Activated CD8-positive, alpha-beta T cell treated with anti-CD3 and anti-CD28 coated beads, Interleukin-2, amount 10 ng/mL, durations not matched to agents 7 days and 5 days (primary cell): ENCODE results near the gene HTR4. TPM values are rescaled to one million over a fixed set of nuclear protein-coding genes. Genes with fewer than 3 reads are reported as not detected.

Source experiments
- ATAC-seq: fragments of 150-1000 bp; cut with Tn5 transposase; one replicate; pipeline ENCODE4 v1.10.0; 2021; ENCODE audit warnings: moderate library complexity
- CTCF ChIA-PET: fragments of 350-600 bp; sonication (Branson Sonifier 250); formaldehyde crosslinking; loops from one replicate; lab custom pipeline; 2021; ENCODE audit warnings: antibody characterized with exemption; lab: Charles Lee
- POLR2A ChIA-PET: fragments of 350-600 bp; sonication (Branson Sonifier 250); formaldehyde crosslinking; loops from one replicate; lab custom pipeline; 2021; ENCODE audit warnings: antibody characterized with exemption; lab: Charles Lee
- DNase-seq: peaks from one replicate; pipeline ENCODE4 v3.0.0-alpha.2; 2020
- H3K27ac Mint-ChIP-seq: one replicate; pipeline ENCODE4 v1.8.0; 2021; ENCODE audit warnings: mild to moderate bottlenecking, mixed read lengths
- H3K27me3 Mint-ChIP-seq: one replicate; pipeline ENCODE4 v1.8.0; 2021; ENCODE audit warnings: low read depth, mixed read lengths
- H3K36me3 Mint-ChIP-seq: one replicate; pipeline ENCODE4 v1.8.0; 2021; ENCODE audit warnings: low read depth, mixed read lengths
- H3K4me1 Mint-ChIP-seq: one replicate; pipeline ENCODE4 v1.8.0; 2021; ENCODE audit warnings: low read depth, mixed read lengths
- H3K4me3 Mint-ChIP-seq: one replicate; pipeline ENCODE4 v1.8.0; 2021; ENCODE audit warnings: mild to moderate bottlenecking, mixed read lengths
- H3K9me3 Mint-ChIP-seq: one replicate; pipeline ENCODE4 v1.8.0; 2022; ENCODE audit warnings: mixed read lengths; ENCODE audit not compliant: insufficient read depth
- total RNA-seq, 2 experiments: library from RNA; stranded (reverse); gene quantifications; one replicate each; pipeline ENCODE4 v1.2.3, GENCODE V29; 2021

The HTR4 gene
- total RNA-seq, 2 experiments from 2014 or later = not detected

GRCh38 chr5:148585988-148586387, 68.3 kb downstream of the HTR4 start:
- no peak overlapping the region for H3K4me3 Mint-ChIP-seq
- H3K36me3 Mint-ChIP-seq = no peaks in the 10 kb centered on the region
- H3K4me1 Mint-ChIP-seq = no peaks in the 10 kb centered on the region
- peaks cover 2% of the 10 kb centered on the region for H3K27me3 Mint-ChIP-seq
- DNase-seq = no peak
- POLR2A ChIA-PET = no interaction called here
- H3K27ac Mint-ChIP-seq = no peak overlapping the region
- ATAC-seq = no peak
- no peaks in the 10 kb centered on the region for H3K9me3 Mint-ChIP-seq
- CTCF ChIA-PET = no interaction called here

DNA sequence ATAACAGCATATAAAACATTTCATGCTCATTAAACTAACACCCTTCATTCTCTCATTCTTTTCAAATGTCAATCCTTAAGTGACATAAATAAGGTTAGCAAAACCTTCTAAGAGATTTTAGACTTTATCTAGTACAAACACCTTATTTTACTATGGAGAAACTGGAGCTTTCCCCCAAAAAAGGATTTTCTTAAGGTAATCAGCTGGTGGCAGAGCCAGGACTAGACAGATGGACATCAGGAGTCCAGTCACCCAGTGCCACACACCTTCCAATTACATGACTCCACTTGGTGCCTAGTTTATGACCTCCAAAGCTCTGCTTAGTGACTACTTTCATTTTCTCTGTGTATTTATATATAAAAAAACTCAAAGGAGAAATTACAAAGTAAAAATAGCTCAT, 70.2 kb downstream of the HTR4 start:
- Mint-ChIP-seq H3K9me3 (no peaks in the 10 kb centered on the region), H3K27me3 (peaks cover 2% of the 10 kb centered on the region), H3K4me1 (no peaks in the 10 kb centered on the region), H3K27ac (no peak overlapping the region), H3K36me3 (no peaks in the 10 kb centered on the region), H3K4me3 (no peak overlapping the region)
- ATAC-seq (no peak), DNase-seq (no peak)
- CTCF ChIA-PET = no interaction called here
- POLR2A ChIA-PET = no interaction called here

- ATAC-seq = no peak
These were observed 70.8 kb downstream of the HTR4 start for GRCh38 chr5:148583421-148583965.

DNA sequence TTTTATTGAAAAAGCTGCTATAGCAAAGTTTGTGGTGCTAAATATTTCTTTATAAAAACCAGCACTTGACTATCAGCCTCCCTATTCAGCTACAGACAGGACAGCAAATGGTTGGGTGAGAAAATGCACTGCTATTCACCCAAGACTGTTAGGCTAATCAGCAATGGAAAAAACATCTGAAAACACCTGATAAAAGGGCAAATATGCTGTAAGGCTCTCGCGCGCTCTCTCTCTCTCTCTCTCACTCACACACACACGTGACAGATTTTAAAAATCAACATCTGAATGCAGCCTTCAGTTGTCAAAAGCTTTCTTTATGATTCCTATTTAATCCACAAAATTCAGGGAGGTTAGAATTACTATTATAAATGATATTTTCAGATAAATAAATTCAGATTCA, 80.2 kb downstream of the HTR4 start:
- ChIA-PET POLR2A (no interaction called here), CTCF (no interaction called here)
- no peak for ATAC-seq
- Mint-ChIP-seq H3K27me3 (peaks cover 12% of the 10 kb centered on the region), H3K4me3 (no peak overlapping the region), H3K9me3 (no peaks in the 10 kb centered on the region), H3K36me3 (no peaks in the 10 kb centered on the region), H3K27ac (no peak overlapping the region), H3K4me1 (no peaks in the 10 kb centered on the region)
- DNase-seq = no peak

More at GRCh38 chr5:148583421-148583965, 70.8 kb downstream of the HTR4 start:
- Mint-ChIP-seq H3K27me3 (peaks cover 2% of the 10 kb centered on the region), H3K4me3 (no peak overlapping the region), H3K9me3 (no peaks in the 10 kb centered on the region), H3K36me3 (no peaks in the 10 kb centered on the region), H3K27ac (no peak overlapping the region), H3K4me1 (no peaks in the 10 kb centered on the region)
- ChIA-PET POLR2A (no interaction called here), CTCF (no interaction called here)
- DNase-seq = no peak

DNA sequence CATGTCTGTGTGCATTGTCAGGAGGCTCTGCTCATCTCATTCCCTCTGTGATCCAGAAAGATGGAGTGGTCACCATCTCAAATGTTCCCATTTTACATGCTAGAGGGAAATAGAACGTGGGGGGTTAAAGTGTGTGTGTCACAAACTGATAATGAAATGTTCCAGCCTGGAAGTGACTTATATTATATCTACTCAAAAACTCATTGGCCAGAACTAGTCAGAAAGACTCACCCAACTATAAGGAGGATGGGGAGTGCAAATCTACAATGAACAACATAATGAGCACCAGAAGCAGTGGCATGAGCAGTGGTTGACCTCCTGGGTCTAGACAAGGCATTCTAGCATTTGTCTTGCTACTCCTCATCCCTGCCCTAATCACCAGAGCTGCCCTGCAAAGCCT, 81.0 kb downstream of the HTR4 start:
- ChIA-PET POLR2A (no interaction called here), CTCF (no interaction called here)
- ATAC-seq (no peak), DNase-seq (no peak)
- Mint-ChIP-seq H3K36me3 (no peaks in the 10 kb centered on the region), H3K27me3 (peaks cover 12% of the 10 kb centered on the region), H3K4me3 (no peak overlapping the region), H3K4me1 (no peaks in the 10 kb centered on the region), H3K27ac (no peak overlapping the region), H3K9me3 (no peaks in the 10 kb centered on the region)

DNA sequence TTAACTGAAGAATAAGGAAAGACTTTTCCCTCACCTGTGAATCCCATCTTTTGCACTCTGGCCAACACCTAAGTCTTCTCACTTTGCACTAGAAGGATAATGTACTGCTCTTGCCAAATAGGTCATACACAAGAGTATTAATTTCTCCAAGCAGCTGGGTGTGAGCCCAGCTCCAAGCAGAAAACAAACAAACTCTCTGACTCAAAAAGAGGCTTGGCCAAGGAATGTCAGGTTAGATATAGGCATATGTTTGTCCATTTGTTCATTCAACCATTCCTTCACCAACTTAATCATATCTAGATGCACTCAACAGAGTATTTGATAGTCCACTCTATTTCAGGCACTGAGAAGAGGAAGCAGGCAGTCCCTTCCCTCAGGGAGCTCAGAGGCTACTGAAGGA, 84.4 kb downstream of the HTR4 start:
- POLR2A ChIA-PET = no interaction called here
- Mint-ChIP-seq H3K9me3 (no peaks in the 10 kb centered on the region), H3K27ac (no peak overlapping the region), H3K36me3 (no peaks in the 10 kb centered on the region), H3K4me3 (no peak overlapping the region), H3K27me3 (peaks cover 15% of the 10 kb centered on the region), H3K4me1 (no peaks in the 10 kb centered on the region)
- CTCF ChIA-PET = no interaction called here
- DNase-seq = no peak
- no peak for ATAC-seq

- ATAC-seq = no peak
- Mint-ChIP-seq H3K27ac (no peak overlapping the region), H3K9me3 (no peaks in the 10 kb centered on the region), H3K36me3 (no peaks in the 10 kb centered on the region), H3K4me1 (no peaks in the 10 kb centered on the region), H3K27me3 (peaks cover 15% of the 10 kb centered on the region), H3K4me3 (no peak overlapping the region)
- CTCF ChIA-PET = no interaction called here
- POLR2A ChIA-PET = no interaction called here
- no peak for DNase-seq
These were observed 89.2 kb downstream of the HTR4 start for GRCh38 chr5:148565148-148565547.

GRCh38 chr5:148563021-148563420, 91.3 kb downstream of the HTR4 start:
- Mint-ChIP-seq H3K4me1 (no peaks in the 10 kb centered on the region), H3K4me3 (no peak overlapping the region), H3K36me3 (no peaks in the 10 kb centered on the region), H3K27ac (no peak overlapping the region), H3K27me3 (peaks cover 19% of the 10 kb centered on the region), H3K9me3 (no peaks in the 10 kb centered on the region)
- DNase-seq (no peak), ATAC-seq (no peak)
- POLR2A ChIA-PET = no interaction called here
- CTCF ChIA-PET = interaction anchor here (1.6 kb wide), 1 partner anchor 168 kb away, joined by 4 read pairs; no protein-coding TSS in a partner anchor

GRCh38 chr5:148561801-148562311, 92.5 kb downstream of the HTR4 start:
- POLR2A ChIA-PET = no interaction called here
- H3K27ac Mint-ChIP-seq = no peak overlapping the region
- H3K36me3 Mint-ChIP-seq = no peaks in the 10 kb centered on the region
- ATAC-seq (no peak), DNase-seq (no peak)
- peaks cover 10% of the 10 kb centered on the region for H3K27me3 Mint-ChIP-seq
- CTCF ChIA-PET = interaction anchor here (0.8 kb wide), 1 partner anchor 169 kb away, joined by 3 read pairs; no protein-coding TSS in a partner anchor
- no peaks in the 10 kb centered on the region for H3K4me1 Mint-ChIP-seq
- no peak overlapping the region for H3K4me3 Mint-ChIP-seq
- H3K9me3 Mint-ChIP-seq = no peaks in the 10 kb centered on the region

DNA sequence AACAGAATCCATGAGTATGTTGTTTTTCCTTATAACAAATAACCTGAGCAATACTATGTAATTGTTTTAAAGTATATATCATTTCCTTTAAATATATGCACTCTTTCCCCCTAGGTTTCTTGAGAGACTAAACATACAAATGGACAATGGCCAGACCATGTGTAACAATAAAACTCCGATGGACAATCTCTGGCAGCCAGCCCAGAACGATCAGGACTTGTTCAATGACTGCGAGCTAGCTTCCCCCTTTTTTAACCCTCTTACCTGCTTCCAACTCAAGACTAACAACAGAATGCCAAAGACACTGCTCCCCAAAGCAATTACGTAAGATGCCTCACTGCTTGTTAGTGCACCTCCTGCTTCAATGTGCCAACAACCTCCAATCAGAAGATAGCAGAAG, 94.9 kb downstream of the HTR4 start:
- no peaks in the 10 kb centered on the region for H3K9me3 Mint-ChIP-seq
- H3K27me3 Mint-ChIP-seq = peaks cover 10% of the 10 kb centered on the region
- ChIA-PET CTCF (no interaction called here), POLR2A (no interaction called here)
- DNase-seq (no peak), ATAC-seq (no peak)
- no peak overlapping the region for H3K4me3 Mint-ChIP-seq
- no peak overlapping the region for H3K27ac Mint-ChIP-seq
- no peaks in the 10 kb centered on the region for H3K36me3 Mint-ChIP-seq
- H3K4me1 Mint-ChIP-seq = no peaks in the 10 kb centered on the region

DNA sequence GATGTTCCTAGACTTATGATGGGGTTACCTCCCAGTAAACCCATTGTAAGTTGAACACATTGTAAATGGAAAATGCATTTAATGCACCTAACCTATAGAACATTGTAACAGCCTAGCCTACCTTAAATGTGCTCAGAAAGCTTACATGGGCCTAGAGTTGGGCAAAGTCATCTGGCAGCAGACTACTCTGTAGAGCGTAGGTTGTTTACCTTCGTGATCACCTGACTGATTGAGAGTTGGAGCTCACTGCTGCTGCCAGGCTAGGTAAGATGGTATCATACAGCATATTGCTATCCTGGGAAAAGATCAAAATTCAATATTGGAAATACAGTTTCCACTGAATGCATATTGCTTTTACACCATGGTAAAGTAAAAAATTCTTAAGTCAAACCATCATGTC, 95.4 kb downstream of the HTR4 start:
- peaks cover 10% of the 10 kb centered on the region for H3K27me3 Mint-ChIP-seq
- ChIA-PET CTCF (no interaction called here), POLR2A (no interaction called here)
- H3K27ac Mint-ChIP-seq = no peak overlapping the region
- ATAC-seq (no peak), DNase-seq (no peak)
- H3K4me1 Mint-ChIP-seq = no peaks in the 10 kb centered on the region
- H3K4me3 Mint-ChIP-seq = no peak overlapping the region
- H3K9me3 Mint-ChIP-seq = no peaks in the 10 kb centered on the region
- H3K36me3 Mint-ChIP-seq = no peaks in the 10 kb centered on the region

DNA sequence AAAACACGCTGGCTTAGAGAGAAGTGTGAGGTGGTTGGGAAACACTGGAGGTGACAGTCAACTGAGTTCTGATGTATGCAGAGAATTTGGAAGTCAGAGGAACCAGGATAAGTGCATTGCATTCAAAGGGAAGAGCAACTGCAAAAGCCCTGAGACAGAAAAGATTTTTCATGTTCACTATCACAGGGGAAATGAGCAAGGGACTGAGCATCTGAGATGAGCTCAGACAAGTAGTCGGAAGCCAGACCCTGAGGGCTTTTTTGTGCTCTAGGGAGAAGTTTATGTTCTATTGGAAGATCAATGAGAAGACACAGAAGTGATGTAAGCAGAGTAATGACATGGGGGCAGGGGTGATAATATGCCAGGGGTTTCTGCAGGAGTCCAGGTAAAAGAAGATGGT, 97.5 kb downstream of the HTR4 start:
- no peak for ATAC-seq
- H3K4me3 Mint-ChIP-seq = no peak overlapping the region
- peaks cover 5% of the 10 kb centered on the region for H3K27me3 Mint-ChIP-seq
- H3K27ac Mint-ChIP-seq = no peak overlapping the region
- no peaks in the 10 kb centered on the region for H3K9me3 Mint-ChIP-seq
- no peaks in the 10 kb centered on the region for H3K4me1 Mint-ChIP-seq
- no peaks in the 10 kb centered on the region for H3K36me3 Mint-ChIP-seq
- POLR2A ChIA-PET = no interaction called here
- no peak for DNase-seq
- CTCF ChIA-PET = no interaction called here

DNA sequence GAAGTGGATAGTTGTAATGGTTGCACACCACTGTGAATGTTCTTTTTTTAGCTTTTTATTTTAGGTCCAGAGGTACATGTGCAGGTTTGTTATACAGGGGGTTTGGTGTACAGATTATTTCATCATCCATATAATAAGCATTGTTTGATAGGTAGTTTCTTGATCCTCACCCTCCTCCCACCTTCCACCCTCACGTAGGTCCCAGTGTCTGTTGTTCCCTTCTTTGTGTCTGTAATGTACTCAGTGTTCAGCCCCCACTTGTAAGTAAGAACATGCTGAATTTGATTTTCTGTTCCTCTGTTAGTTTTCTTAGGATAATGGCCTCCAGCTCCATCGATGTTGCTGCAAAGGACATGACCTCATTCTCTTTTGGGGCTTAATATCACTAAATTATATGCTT, 99.7 kb downstream of the HTR4 start:
- no peaks in the 10 kb centered on the region for H3K4me1 Mint-ChIP-seq
- peaks cover 4% of the 10 kb centered on the region for H3K27me3 Mint-ChIP-seq
- H3K9me3 Mint-ChIP-seq = no peaks in the 10 kb centered on the region
- CTCF ChIA-PET = no interaction called here
- no peaks in the 10 kb centered on the region for H3K36me3 Mint-ChIP-seq
- POLR2A ChIA-PET = no interaction called here
- no peak for ATAC-seq
- DNase-seq = no peak
- no peak overlapping the region for H3K27ac Mint-ChIP-seq
- no peak overlapping the region for H3K4me3 Mint-ChIP-seq
